ENCODE measurements around the gene DCP1A. TPM values are rescaled to one million over a fixed set of nuclear protein-coding genes. Genes with fewer than 3 reads are reported as not detected.

The DCP1A gene
- total and polyA plus RNA-seq, 2 experiments from 2014 or later = 19.3 to 32.0 TPM

- no peak for TF ChIP-seq REST (IDR thresholded peaks at IDR 0.05; ENCODE audit: unreplicated experiment)
These were observed 109.1 kb downstream of the DCP1A start (continued) for GRCh38 chr3:53238051-53238850.

- DNase-seq (ENCODE audit: low spot score) = no peak
- H3K9me3 Mint-ChIP-seq = no peaks in the 10 kb centered on the region
These were observed 111.1 kb downstream of the DCP1A start for GRCh38 chr3:53236112-53236841.

More at GRCh38 chr3:53236112-53236841, 111.1 kb downstream of the DCP1A start:
- Histone ChIP-seq H3F3A (replicated peaks; ENCODE audit: low read depth) (peaks cover 65% of the 10 kb centered on the region), H3K9me2 (ENCODE audit: insufficient read depth) (no peaks in the 10 kb centered on the region), H3K27ac (ENCODE audit: low read depth) (peak overlapping the region; percentile 89), H4K20me1 (replicated peaks; ENCODE audit: insufficient read depth) (peaks cover 67% of the 10 kb centered on the region), H3K4me1 (ENCODE audit: insufficient read depth) (0 out of 2 replicates have a peak, but pooled peaks cover 3% of the 10 kb centered on the region), H3K27me3 (ENCODE audit: insufficient read depth) (no peaks in the 10 kb centered on the region), H3K4me3 (no peak overlapping the region), H3K36me3 (ENCODE audit: insufficient read depth) (peaks cover 73% of the 10 kb centered on the region), H3K79me2 (replicated peaks; ENCODE audit: insufficient read depth) (peaks cover 45% of the 10 kb centered on the region), H3K4me2 (no peak overlapping the region), H2AFZ (no peak overlapping the region)
- TF ChIP-seq ZNF331 (CRISPR knock-in tag; IDR thresholded peaks at IDR 0.05; ENCODE audit: low read depth) (no peak), REST (IDR thresholded peaks at IDR 0.05; ENCODE audit: unreplicated experiment) (no peak), ETS1 (IDR thresholded peaks at IDR 0.05) (no peak), CREB1 (CRISPR knock-in tag; IDR thresholded peaks at IDR 0.05; ENCODE audit: low read depth) (no peak)
- H3K4me1 Mint-ChIP-seq = peaks cover 33% of the 10 kb centered on the region
- peaks cover 31% of the 10 kb centered on the region for H3K27me3 Mint-ChIP-seq (ENCODE audit: insufficient read depth, low read depth, poor library complexity)
- no peak overlapping the region for H3K4me3 Mint-ChIP-seq
- peaks cover 100% of the 10 kb centered on the region for H3K36me3 Mint-ChIP-seq (ENCODE audit: low read depth)
- peak overlapping the region; percentile 79 for H3K27ac Mint-ChIP-seq
- ATAC-seq = peak; percentile 47

Measured in GM23338 (cell line).